GM12872 (cell line): ENCODE data around the gene ENAH.

Source experiments
- TF ChIP-seq, protein P1 (sequence below): IDR thresholded peaks from 3 replicates; pipeline ENCODE4 v1.5.1; 2011; ENCODE audit warnings: low read depth, mild to moderate bottlenecking, low read length, moderate library complexity; ENCODE audit not compliant: insufficient read depth

ENAH gene

DNA sequence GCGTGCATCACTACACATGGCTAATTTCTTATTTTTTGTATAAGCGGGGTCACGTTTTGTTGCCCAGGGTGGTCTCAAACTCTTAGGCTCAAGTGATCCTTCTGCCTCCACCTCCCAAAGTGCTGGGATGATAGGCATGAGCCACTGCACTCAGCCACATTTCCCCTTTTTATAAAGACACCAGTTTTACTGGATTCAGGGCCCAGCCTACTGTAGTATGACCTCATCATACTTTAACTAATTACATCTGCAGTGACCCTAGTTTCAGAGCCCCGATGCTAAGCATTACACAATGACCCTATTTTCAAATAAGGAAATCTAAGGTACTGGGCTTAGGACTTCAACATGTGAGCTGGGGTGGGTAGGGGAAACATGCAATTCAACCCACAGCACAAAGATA lies 31.8 kb upstream of the ENAH start:
- TF ChIP-seq, protein P1, sequence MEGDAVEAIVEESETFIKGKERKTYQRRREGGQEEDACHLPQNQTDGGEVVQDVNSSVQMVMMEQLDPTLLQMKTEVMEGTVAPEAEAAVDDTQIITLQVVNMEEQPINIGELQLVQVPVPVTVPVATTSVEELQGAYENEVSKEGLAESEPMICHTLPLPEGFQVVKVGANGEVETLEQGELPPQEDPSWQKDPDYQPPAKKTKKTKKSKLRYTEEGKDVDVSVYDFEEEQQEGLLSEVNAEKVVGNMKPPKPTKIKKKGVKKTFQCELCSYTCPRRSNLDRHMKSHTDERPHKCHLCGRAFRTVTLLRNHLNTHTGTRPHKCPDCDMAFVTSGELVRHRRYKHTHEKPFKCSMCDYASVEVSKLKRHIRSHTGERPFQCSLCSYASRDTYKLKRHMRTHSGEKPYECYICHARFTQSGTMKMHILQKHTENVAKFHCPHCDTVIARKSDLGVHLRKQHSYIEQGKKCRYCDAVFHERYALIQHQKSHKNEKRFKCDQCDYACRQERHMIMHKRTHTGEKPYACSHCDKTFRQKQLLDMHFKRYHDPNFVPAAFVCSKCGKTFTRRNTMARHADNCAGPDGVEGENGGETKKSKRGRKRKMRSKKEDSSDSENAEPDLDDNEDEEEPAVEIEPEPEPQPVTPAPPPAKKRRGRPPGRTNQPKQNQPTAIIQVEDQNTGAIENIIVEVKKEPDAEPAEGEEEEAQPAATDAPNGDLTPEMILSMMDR: no peak

DNA sequence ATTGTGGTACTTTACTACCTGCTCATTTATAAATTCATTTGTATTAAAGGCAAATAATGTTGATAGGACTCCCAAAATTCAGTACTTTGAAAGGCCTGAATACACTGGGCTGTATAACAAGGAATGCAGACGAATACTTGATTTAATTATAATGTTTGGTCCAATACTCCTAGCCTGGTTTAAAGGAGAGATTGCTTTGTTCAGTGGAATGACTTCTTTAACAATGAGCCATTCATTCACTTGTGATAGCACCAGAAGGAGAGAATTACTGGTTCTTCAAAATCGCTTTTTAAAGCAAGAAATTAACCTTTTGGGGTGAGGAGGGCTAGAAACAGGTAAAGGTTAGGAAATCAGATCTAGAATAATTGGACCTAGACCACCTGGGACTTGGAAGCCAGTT lies 28.3 kb upstream of the ENAH start:
- TF ChIP-seq, protein P1: no peak

DNA sequence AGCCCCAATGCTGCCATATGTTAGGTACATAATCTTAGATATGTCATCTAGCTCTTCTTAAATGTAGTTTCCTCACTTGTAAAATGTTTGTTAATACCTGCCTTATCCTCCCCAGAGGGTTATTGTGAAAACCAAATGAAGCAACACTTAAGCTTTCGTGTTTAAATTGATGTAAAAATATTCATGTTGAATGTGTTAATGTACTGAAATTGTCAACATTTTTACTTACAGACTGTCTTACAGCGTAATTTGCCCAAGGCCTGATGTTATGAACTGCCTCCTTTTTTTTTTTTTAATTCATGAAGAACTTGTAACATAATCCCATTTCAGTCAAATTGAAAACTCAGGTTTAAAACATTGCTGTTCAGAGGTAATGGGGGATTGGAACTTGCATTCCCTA lies 25.6 kb upstream of the ENAH start:
- TF ChIP-seq, protein P1: no peak

DNA sequence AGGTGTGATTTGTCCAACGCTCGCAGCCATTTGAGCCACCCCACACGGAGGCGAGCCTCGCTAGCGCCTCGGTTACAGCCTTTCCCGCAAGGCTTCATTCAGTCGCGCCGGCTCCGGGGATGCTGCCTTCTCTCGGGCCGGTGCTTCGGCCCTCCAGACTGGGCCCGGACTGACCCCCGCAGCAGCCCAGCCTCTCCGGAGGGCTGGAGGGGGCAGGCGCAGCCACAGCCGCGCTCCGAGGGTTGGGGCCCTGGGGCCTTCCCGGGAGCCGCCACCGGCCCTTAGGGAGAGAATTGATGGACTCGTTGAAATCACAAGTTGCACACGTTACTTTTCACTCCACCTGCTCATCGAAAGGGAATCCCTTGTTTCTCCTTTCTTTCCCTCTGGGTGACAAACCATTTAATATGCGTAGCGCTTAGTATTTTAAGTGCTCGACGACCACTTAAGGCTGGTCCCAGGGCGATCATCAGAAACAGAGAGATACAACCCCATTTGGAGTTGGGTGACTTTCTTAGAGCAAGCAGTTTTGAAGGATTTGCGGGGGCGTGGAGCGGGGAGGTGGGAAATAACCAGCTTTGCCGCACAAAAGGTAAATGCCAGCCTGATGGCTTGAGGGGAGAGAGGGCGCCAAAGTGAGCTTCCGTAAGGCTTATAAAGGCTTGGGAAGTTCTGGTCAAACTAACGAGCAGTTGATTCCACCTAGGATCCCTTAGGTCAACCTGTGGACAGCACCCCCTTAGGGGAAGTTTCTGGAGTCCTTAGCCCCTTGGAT lies 24.6 kb upstream of the ENAH start:
- TF ChIP-seq, protein P1: no peak

DNA sequence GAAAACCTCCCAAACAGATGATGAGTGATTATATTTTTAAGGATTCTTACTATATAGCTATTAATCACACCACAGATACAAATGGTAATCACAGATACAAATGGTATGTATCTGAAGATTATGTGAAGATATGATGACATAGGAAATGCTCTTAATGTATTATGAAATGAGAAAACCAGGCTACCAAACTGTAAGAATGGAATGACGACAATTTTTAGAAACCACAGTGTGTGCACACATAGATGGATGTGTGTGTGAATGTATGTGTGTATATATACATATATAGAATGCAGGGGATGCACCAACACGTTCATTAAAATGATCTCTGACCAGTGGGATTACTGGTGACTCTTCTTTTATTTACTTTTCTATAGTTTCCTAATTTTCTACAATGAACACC lies 21.5 kb upstream of the ENAH start:
- TF ChIP-seq, protein P1: no peak

DNA sequence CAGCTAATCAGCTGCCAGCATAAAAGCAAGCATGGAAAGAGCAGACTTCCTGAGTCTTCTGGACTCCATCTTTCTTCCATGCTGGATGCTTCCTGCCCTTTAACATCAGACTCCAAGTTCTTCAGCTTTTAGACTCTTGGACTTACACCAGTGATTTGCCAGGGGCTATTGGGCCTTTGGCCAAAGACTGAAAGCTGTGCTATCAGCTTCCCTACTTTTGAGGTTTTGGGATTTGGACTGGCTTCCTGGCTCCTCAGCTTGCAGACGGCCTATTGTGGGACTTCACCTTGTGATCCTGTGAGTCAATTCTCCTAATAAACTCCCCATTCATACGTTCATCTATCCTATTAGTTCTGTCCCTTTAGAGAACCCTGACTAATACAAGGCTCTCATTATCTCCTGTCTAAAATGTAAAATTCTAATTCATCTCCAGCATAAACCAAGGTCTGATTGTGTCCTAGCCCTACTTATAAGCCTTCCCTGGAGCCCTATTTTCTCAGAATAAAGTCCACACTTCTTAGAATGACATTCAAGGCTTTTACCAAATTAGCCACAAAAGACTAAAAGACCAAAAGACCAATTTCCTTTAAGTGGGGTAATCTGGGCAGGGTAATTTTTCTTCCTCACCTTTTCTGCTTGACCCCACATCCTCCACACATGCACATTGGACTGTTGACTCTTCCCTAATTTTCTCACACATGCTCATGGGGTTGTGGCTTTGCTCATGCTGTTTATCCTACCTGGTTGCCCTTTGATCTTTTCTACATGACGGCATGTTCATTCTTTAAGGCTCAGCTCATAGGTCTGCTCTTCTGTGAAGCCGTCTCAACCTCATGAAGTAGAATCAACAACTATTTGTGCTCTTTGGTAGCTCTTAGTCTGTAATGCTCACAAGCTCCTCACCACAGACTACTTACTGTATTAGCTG lies 18.1 kb upstream of the ENAH start:
- TF ChIP-seq, protein P1: no peak

DNA sequence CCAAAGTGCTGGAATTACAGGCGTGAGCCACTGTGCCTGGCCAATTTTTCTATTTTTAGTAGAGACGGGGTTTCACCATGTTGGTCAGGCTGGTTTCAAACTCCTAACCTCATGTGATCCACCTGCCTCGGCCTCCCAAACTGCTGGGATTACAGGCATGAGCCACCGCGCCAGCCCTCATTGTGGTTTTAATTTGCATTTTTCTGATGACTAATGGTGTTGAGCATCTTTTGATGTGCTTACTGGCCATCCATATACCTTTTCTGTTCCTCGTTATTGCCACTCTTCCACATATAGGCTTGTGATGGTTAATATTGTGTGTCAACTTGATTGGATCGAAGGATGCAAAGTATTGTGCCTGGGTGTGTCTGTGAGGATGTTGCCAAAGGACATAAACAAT lies 17.4 kb upstream of the ENAH start:
- TF ChIP-seq, protein P1: no peak
